ENCODE data around the gene PYM1.
"Not testable (repeated sequence)": the region's sequence is repeated elsewhere in the genome, so short reads cannot be mapped to it uniquely, and the experiment has no call there.

PYM1 gene

DNA sequence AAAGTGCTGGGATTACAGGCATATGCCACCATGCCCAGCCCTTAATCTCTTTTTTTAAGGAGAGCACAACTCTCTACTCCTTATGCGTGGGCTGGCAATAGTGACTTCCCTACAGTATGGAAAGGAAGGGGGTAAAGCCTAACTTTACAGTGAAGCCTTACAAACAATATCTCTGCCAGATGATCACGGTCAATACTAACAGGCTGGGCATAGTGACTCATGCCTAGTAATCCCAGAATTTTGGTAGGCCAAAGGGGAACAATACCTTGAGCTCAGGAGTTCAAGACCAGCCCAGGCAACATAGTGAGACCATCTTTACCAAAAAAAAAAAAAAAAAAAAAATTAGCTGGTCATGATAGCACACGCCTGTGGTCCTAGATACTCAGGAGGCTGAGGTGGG, 5.6 kb downstream of the PYM1 start:
- ChIA-PET POLR2A (no interaction called here), CTCF (interaction anchor here (1.3 kb wide), 1 partner anchor 17 kb away, joined by 6 read pairs; no protein-coding TSS in a partner anchor)
- DNase-seq (ENCODE audit: extremely low spot score): no peak
- TF ChIP-seq, protein P1, sequence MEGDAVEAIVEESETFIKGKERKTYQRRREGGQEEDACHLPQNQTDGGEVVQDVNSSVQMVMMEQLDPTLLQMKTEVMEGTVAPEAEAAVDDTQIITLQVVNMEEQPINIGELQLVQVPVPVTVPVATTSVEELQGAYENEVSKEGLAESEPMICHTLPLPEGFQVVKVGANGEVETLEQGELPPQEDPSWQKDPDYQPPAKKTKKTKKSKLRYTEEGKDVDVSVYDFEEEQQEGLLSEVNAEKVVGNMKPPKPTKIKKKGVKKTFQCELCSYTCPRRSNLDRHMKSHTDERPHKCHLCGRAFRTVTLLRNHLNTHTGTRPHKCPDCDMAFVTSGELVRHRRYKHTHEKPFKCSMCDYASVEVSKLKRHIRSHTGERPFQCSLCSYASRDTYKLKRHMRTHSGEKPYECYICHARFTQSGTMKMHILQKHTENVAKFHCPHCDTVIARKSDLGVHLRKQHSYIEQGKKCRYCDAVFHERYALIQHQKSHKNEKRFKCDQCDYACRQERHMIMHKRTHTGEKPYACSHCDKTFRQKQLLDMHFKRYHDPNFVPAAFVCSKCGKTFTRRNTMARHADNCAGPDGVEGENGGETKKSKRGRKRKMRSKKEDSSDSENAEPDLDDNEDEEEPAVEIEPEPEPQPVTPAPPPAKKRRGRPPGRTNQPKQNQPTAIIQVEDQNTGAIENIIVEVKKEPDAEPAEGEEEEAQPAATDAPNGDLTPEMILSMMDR (IDR thresholded peaks at IDR 0.05; ENCODE audit: control extremely low read depth, extremely low read depth, low read depth, missing control alignments): no peak

DNA sequence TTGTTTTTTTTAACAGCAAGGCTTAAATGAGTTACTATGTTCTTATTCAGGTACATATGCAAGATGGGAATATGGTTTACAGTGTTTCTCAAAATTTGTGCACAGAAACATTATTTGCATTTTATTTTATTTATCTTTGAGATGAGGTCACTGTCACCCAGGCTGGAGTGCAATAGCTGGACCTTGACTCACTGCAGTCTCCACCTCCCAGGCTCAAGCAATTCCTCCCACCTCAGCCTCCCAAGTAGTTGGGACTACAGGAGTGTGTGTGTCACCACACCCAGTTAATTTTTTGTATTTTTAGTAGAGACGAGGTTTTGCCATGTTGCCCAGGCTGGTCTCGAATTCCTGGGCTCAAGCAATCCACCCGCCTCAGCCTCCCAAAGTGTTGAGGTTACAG, 8.7 kb downstream of the PYM1 start:
- POLR2A ChIA-PET; CTCF ChIA-PET; DNase-seq (ENCODE audit: extremely low spot score): not testable (repeated sequence)

DNA sequence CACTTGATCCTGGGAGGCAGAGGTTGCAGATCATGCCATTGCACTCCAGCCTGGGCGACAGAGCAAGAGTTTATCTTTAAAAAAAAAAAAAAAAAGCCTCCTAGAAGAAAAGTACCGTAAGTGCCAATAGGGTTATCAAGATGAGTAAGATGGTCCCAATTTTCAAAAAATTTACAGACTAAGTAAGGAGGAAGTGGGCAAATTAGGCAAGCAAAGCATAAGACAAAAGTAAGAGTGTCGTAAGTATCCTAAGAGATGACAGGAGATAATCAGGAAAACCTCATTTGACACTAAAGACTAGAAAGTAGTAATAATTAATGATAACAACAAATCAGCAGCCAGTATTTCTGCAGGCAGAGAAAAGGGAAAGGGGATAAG, 12.2 kb downstream of the PYM1 start:
- ChIA-PET POLR2A (interaction anchor here (0.7 to 0.9 kb wide), 2 partner anchors 11 to 63 kb away, joined by 3 to 5 read pairs; no protein-coding TSS in a partner anchor), CTCF (interaction anchor here (1.3 to 5.2 kb wide), 2 partner anchors 11 to 25 kb away, joined by 4 to 41 read pairs; partner anchors contain the start of gene PYM1)
- TF ChIP-seq, protein P1 (IDR thresholded peaks at IDR 0.05; ENCODE audit: control extremely low read depth, extremely low read depth, low read depth, missing control alignments): no peak
- DNase-seq (ENCODE audit: extremely low spot score): no peak

DNA sequence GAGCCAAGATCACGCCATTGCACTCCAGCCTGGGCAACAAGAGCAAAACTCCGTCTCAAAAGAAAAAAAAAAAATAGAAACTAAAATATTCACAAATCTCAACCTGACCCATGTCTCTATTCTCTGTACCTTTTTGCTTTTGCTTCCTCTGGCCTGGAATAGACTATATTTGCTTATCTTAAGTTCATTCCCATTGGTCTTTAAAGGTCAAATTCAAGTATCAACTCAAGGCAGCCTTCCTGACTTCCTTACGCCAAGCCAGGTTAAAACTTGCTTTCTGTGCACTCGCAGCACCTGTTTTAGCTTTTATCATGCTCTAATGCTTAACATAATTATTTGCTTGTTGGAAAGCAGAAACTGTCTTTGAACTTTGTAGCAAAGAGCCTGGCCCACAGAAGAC, 14.8 kb downstream of the PYM1 start:
- POLR2A ChIA-PET: no interaction called here
- CTCF ChIA-PET: no interaction called here
- no peak for DNase-seq (ENCODE audit: extremely low spot score)
- TF ChIP-seq, protein P1 (IDR thresholded peaks at IDR 0.05; ENCODE audit: control extremely low read depth, extremely low read depth, low read depth, missing control alignments): no peak

DNA sequence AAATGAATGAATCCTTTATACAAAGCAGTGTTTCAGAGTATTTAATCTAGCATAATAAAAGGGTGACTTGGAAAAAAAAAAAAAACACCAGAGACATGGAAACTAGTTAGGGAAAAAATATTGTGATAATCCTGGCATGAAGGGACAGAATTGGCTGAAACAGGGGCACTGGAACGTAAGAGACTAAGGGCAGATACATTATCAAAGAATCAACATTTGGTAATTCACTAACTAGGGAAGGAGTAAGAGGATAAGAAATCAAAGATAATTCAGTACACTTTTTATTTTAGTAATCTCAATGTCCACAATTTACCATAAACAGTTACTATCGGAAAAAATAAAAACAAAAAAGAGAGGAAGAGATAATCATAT, 18.2 kb downstream of the PYM1 start:
- TF ChIP-seq, protein P1 (IDR thresholded peaks at IDR 0.05; ENCODE audit: control extremely low read depth, extremely low read depth, low read depth, missing control alignments): no peak
- CTCF ChIA-PET: no interaction called here
- POLR2A ChIA-PET: no interaction called here
- no peak for DNase-seq (ENCODE audit: extremely low spot score)

DNA sequence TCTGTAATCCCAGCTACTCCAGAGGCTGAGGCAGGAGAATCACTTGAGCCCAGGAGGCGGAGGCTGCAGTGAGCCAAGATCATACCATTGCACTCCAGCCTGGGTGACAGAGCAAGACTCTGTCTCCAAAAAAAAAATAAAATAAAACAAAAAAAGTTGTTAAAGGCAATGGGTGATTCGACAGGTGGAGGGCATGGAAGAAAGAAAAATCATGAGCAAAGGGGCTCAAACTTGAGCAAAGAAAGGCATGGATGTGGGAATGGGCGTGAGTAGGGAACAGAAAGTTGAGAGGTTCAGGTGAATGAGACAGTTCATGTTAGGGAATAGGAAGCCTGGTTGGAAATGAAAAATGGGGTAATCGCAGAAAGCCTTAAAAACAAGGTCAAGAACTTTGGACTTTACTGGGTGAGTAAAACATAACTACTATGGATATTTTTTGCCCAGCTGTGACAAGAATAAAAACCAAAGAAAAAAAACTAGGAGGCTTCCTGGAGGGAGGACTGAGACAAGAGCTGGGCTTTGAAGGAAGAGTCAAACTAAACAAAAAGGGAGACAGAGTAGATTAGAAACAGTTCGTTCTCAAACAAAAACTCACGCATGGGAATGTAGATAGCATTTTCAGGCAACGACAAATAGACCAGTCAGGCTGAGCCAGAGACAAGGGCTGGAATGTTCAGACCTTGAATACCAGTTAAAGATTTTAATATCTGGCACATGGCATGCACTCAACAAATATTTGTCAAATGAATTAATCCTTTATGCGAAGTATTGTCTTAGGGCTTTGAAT, 18.8 kb downstream of the PYM1 start:
- ChIA-PET CTCF (interaction anchor here (1.6 kb wide), 1 partner anchor 16 kb away, joined by 3 read pairs; no protein-coding TSS in a partner anchor), POLR2A (no interaction called here)
- no peak for DNase-seq (ENCODE audit: extremely low spot score)
- TF ChIP-seq, protein P1 (IDR thresholded peaks at IDR 0.05; ENCODE audit: control extremely low read depth, extremely low read depth, low read depth, missing control alignments): no peak

DNA sequence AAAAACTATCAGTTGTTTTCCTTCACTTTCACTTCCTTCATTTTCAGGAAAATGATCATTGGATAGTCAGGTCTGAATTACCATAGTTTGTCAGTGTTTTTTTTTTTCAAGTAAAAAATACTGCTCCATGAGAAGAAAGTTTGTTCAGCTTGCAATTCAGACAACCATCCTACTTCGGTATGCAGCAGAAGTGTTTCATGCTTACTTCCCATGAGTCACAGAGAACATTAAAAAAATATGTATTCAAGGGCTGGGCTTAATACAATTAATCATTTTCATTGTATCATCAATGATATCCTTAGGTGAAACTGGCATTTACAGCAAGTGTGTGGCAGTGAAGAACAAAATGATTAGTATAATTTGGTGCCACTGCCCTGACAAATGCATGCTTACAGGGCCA, 21.6 kb downstream of the PYM1 start:
- CTCF ChIA-PET: no interaction called here
- TF ChIP-seq, protein P1 (IDR thresholded peaks at IDR 0.05; ENCODE audit: control extremely low read depth, extremely low read depth, low read depth, missing control alignments): no peak
- no peak for DNase-seq (ENCODE audit: extremely low spot score)
- POLR2A ChIA-PET: no interaction called here

Data from GM10248 (cell line).